SKM-1 treated with dmso at 0.1 percent for 144 hours (cell line): ENCODE results near the gene C2CD5.

Experiments
- DNase-seq: peaks from one replicate; lab custom pipeline; 2025; ENCODE audit not compliant: unreplicated experiment; lab: John Stamatoyannopoulos, UW

The C2CD5 gene

DNA sequence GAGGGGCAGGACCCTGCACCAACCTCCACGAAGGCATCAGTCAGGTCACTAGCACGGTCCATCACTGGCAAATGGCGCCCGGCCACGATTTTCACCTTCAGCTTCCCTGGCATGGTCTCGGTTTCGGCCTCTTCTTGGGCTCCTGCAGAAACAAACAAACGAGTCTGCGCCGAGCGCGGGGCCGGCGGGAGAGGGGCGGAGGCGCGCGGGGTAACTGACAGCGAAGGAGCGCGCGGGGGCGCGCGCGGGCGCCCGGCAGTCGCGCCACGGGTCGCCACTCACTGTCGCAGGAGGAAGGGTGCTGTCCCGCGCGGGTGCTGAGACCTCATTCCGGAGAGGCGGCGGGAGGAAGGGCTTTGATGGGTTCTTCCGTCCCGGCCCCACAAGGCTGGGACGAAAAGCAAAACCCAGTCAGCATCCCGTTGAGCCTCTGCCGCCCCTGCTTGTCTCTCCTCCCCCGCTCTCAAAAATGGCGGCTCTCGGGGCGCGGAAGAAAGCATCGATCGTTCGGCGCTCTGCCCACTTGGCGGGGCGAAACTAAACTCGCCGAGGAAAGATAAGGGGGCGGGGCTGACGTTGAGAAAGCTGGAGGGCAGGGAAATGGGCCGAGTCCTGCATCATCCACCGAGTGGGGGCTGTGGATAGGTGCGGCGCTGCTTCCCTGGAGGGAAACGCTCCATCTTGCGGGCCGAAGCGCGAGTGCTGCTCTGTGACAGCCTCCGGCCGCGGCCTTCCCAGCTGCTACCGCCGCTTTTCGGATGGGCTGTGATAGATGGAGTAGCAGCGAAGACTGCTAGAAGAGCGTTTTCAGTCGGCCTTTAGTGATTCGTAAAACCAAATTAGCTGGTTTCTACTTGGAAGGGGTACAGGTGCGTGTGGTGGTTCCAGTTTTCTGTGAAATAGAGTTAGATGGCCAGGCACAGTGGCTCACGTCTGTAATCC is at the start of gene C2CD5:
Gene C2CD5, minus strand, starts transcription at position 505 of the 942 bp plus-strand sequence. Its CDS starts 392 bp downstream, at position 113.
- peak; percentile 81 for DNase-seq

GRCh38 chr12:22593864-22594263 is 49.5 kb upstream of the C2CD5 start:
- no peak for DNase-seq

DNA sequence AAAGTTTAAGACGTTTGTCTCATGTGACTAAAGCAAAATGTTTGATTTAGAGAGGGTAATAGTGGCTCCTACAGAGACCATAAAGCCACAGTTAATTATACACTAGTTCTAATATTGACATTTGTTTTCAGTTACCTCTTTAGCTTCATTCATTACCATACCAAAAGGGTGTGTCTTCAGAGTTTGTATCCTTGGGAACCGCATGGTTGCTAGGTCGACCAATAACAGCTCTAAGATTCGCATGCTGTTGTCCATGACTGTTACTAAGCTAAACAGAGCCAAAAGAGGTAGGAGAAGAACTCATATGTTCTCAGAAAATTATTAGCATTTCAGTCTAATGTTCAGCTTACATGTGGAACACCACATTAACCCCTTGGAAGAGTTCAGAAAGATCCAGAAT is 44.5 kb upstream of the C2CD5 start:
- no peak for DNase-seq

- no peak for DNase-seq
These were observed 34.0 kb upstream of the C2CD5 start for GRCh38 chr12:22578328-22578727.

DNA sequence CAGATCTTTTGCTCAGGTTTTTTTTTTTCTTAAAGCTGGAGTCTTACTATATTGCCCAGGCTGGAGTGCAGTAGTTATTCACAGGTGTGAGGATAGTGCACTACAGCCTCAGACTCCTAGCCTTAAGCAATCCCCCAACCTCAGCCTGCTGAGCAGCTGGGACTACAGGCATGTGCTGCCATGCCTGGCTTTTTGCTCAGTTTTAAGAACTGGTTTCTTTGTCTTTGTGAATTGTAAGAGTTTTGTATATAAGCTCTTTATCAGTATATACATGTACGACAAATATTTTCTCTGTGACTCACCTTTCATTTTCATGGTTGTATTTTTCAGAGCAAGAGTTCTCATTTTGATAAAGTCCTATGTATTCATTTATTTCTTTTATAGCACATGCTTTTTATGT is 33.3 kb upstream of the C2CD5 start:
- DNase-seq, result no peak

- DNase-seq, result no peak
These were observed 32.1 kb upstream of the C2CD5 start for GRCh38 chr12:22576473-22576872.

DNA sequence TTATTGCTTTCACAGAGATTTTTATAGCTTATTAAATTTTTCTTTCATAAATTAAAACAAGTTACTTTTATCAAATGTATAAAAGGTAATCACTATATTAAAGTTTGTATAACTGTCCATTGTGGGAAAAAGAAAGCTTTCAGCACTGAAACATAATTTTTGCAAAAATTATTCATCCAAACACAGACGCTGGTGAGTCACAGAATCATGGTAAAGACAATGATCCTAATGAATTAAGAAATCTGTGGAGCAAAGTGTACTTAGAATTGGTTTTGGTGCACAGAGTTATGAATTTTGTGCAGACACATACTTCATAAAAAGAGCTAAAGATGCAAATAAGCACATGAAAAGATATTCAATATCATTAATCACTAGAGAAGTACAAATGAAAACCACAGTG is 31.7 kb upstream of the C2CD5 start:
- no peak for DNase-seq

GRCh38 chr12:22574921-22575320 is 30.6 kb upstream of the C2CD5 start:
- no peak for DNase-seq

DNA sequence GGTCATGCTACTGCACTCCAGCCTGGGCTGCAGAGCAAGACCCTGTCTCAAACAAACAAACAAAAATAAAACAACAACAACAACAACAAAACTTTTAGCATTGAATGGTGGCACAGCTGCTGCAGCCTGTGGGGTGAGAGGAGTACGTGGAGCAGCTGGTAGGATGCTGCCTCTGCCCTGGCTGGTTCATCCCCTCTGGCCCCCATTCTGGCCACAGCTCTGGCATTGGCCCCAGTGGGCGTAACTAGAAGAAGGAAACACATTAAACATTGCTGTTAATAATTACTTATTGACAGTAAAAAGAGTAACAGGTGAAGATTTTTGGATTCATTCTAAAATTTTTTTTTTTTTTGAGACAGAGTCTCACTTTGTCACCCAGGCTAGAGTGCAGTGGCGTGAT is 28.8 kb upstream of the C2CD5 start:
- no peak for DNase-seq

GRCh38 chr12:22569253-22569652 is 24.9 kb upstream of the C2CD5 start:
- DNase-seq, result no peak

DNA sequence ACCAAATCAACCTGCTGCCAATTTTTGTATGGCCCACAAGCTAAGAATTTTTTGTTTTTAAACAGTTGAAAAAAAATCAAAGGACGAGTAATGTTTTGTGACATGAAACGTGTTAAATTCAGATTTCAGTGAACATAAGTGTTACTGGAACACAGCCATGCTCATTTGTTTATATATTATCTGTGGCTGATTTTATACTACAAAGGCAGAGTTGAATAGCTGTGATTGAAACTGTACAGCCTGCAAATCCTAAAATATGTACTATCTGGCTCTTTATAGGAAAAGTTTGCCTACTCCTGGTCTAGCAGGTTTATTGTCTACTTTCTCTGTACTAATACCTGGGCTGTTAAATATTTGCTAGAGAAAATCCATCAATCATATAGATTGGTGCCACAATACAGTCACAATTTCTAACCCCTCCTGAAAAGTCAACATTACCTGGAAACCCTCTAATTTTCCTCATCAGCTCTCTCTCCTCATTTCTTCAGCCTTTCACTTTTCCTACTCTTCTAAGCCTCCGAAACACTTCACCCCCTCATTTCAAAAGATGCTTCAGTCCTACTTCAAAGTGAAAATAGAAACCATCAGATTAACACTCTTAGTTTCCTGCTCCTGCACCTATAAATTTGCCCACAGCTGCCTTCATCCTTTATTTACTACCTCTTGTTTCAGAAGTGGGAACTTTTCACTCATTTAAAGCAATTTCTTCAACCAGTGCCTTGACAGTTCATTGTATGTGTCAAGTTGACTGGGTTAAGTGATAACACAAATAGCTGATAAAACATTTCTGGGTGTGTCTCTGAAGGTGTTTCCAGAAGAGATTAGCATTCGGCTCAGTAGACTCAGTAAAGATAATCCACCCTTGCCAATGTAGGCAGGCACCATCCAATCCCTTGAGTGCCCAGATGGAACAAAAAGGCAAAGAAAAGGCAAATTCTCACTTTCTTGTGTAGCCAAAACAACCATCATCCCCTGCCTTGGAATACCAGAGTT is 18.0 kb upstream of the C2CD5 start:
- DNase-seq, result no peak

GRCh38 chr12:22554750-22555149 is 10.4 kb upstream of the C2CD5 start:
- DNase-seq, result peak; percentile 12

- no peak for DNase-seq
These were observed 7.3 kb upstream of the C2CD5 start for GRCh38 chr12:22551624-22552023.

DNA sequence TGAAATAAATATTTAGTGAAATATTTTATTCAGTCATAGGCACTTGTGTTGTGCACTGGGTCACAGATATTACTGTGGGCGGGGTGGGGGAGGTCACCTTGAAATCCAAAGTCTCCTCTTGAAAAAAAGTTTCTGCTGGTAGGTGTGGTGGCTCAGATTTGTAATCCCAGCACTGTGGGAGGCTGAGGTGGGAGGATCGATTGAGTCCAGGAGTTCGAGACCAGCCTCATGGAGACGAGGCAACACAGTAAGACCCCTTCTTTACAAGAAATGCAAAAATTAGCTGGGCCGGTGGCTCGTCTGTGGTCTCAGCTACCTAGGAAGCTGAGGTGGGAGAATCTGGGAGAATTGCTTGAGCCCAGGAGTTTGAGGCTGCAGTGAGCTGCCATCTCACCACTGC is 913 bp upstream of the C2CD5 start:
- DNase-seq, result no peak

GRCh38 chr12:22543246-22544037 is 900 bp downstream of the C2CD5 start:
- DNase-seq, result no peak

DNA sequence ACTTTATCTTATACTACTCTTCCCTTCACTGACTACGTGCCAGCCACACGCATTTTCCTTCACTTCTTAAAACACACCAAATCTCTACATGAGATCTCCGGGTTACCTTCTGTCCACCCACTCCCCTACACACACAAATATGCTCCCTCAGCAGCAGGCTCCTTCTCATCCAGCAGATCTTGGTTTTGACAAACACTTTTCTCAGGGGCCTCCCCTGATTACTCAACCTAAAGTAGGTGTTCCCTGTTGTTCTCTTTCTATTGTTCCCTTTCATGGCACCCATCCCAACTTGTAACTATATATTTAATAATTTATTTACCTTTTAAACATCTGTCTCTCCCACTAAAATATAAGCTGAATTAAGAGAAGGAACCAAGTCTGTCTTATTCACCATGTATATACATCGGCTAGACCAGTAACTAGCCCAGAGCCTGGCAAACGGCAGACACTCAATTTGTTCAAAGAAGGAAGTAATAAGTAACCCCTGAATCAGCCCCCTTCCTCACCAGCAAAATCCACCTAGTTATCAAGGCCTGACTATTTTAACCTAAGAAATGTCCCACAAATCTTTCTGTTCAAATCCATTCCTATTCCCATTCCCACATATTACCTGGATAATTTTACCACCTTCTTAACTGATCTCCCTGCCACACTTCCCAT is 2.7 kb downstream of the C2CD5 start:
- DNase-seq, result peak; percentile 2

DNA sequence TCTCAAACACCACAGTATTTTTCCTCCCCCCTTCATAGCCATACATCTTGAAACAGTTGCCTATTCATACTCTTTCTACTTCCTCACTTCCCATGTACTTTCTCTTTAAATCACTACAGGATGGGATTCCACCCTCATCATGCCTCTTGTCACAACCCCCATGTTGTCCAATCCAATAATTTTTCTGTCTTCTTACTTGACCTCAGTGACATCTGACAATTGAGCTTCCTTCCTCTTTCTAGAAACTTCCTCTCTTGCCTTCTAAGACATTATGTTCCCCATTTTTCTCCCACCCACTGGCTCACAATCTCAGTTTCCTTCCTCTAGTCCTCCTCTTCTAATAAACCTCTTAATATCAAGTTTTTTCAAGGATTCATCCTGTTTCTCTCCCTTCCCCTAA is 5.3 kb downstream of the C2CD5 start:
- peak; percentile 83 for DNase-seq

DNA sequence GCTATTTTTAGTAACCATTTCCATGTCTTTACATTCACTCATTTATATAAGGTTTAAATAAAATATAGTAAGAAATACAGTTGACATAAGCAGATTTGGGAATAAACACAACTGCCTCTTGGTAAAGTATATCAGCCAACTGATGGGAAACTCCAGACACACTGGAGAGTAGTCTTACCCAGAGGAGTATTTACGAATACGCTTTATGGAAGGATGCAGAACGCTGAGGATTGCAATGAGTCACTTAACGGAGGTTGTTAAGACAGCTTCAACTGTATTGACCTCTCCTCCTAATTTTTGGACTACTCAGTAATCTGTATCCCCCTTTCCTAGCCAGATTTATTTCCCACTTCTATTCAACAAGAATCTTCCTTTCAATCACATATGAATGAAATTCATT is 6.0 kb downstream of the C2CD5 start:
- DNase-seq, result no peak

- no peak for DNase-seq
These were observed 7.3 kb downstream of the C2CD5 start for GRCh38 chr12:22536971-22537544.

GRCh38 chr12:22536346-22536945 is 7.9 kb downstream of the C2CD5 start:
- DNase-seq, result no peak
